Measurements from ENCODE around the gene POMT1. TPM values are rescaled to one million over a fixed set of nuclear protein-coding genes. Genes with fewer than 3 reads are reported as not detected.

The POMT1 gene
- total RNA-seq, 1 donor from 2014 or later = 34.8 TPM

- no peak overlapping the region for H3K27ac ChIP-seq (ENCODE audit: low read depth, low read length)
- no peaks in the 10 kb centered on the region for H3K27me3 ChIP-seq (ENCODE audit: insufficient read depth, low read length)
- peaks cover 86% of the 10 kb centered on the region for H3K79me2 ChIP-seq (ENCODE audit: insufficient read depth, low read length)
- no peak overlapping the region for H3K4me3 ChIP-seq (ENCODE audit: insufficient read depth, low read depth, low read length)
- no peak overlapping the region for H3K9ac ChIP-seq (ENCODE audit: low read length)
- H3K4me3 Mint-ChIP-seq (ENCODE audit: unreplicated experiment) = no peak overlapping the region
- H3K4me1 Mint-ChIP-seq (ENCODE audit: low read depth, unreplicated experiment) = no peaks in the 10 kb centered on the region
- TF ChIP-seq EZH2 (IDR thresholded peaks at IDR 0.05; ENCODE audit: insufficient read depth, low read length) = no peak
- TF ChIP-seq, protein P1, sequence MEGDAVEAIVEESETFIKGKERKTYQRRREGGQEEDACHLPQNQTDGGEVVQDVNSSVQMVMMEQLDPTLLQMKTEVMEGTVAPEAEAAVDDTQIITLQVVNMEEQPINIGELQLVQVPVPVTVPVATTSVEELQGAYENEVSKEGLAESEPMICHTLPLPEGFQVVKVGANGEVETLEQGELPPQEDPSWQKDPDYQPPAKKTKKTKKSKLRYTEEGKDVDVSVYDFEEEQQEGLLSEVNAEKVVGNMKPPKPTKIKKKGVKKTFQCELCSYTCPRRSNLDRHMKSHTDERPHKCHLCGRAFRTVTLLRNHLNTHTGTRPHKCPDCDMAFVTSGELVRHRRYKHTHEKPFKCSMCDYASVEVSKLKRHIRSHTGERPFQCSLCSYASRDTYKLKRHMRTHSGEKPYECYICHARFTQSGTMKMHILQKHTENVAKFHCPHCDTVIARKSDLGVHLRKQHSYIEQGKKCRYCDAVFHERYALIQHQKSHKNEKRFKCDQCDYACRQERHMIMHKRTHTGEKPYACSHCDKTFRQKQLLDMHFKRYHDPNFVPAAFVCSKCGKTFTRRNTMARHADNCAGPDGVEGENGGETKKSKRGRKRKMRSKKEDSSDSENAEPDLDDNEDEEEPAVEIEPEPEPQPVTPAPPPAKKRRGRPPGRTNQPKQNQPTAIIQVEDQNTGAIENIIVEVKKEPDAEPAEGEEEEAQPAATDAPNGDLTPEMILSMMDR (IDR thresholded peaks at IDR 0.05; ENCODE audit: insufficient read depth, low read depth, low read length) = no peak
- H3K9me3 Mint-ChIP-seq (ENCODE audit: unreplicated experiment) = peaks cover 2% of the 10 kb centered on the region
- no peaks in the 10 kb centered on the region for H3K27me3 Mint-ChIP-seq (ENCODE audit: low read depth, unreplicated experiment)
- no peak for DNase-seq (ENCODE audit: low read depth)
- peaks cover 91% of the 10 kb centered on the region for H4K20me1 ChIP-seq (ENCODE audit: insufficient read depth, low read length)
- H3K27ac Mint-ChIP-seq (ENCODE audit: unreplicated experiment) = no peak overlapping the region
- H3K9me3 ChIP-seq (ENCODE audit: insufficient read depth, low read depth, low read length) = no peaks in the 10 kb centered on the region
- H3K4me1 ChIP-seq (ENCODE audit: insufficient read depth, low read length) = no peaks in the 10 kb centered on the region
- H3K4me2 ChIP-seq (ENCODE audit: low read length) = no peak overlapping the region
- peaks cover 53% of the 10 kb centered on the region for H3K36me3 ChIP-seq (ENCODE audit: insufficient read depth, low read length)
- H2AFZ ChIP-seq (ENCODE audit: low read depth, low read length) = no peak overlapping the region
- H3K36me3 Mint-ChIP-seq (ENCODE audit: low read depth, unreplicated experiment) = peaks cover 20% of the 10 kb centered on the region
- no peak for FAIRE-seq
These were observed 28.8 kb upstream of the POMT1 start for GRCh38 chr9:131473891-131474290.

- TF ChIP-seq, protein P1 (IDR thresholded peaks at IDR 0.05; ENCODE audit: insufficient read depth, low read depth, low read length) = no peak
- no peak for TF ChIP-seq EZH2 (IDR thresholded peaks at IDR 0.05; ENCODE audit: insufficient read depth, low read length)
- no peaks in the 10 kb centered on the region for H3K4me1 ChIP-seq (ENCODE audit: insufficient read depth, low read length)
- H3K9ac ChIP-seq (ENCODE audit: low read length) = no peak overlapping the region
- no peaks in the 10 kb centered on the region for H3K9me3 ChIP-seq (ENCODE audit: insufficient read depth, low read depth, low read length)
- H4K20me1 ChIP-seq (ENCODE audit: insufficient read depth, low read length) = peaks cover 93% of the 10 kb centered on the region
- no peaks in the 10 kb centered on the region for H3K27me3 Mint-ChIP-seq (ENCODE audit: low read depth, unreplicated experiment)
- no peak overlapping the region for H3K4me3 ChIP-seq (ENCODE audit: insufficient read depth, low read depth, low read length)
- peaks cover 87% of the 10 kb centered on the region for H3K79me2 ChIP-seq (ENCODE audit: insufficient read depth, low read length)
- H3K4me2 ChIP-seq (ENCODE audit: low read length) = no peak overlapping the region
- H3K4me3 Mint-ChIP-seq (ENCODE audit: unreplicated experiment) = no peak overlapping the region
- DNase-seq (ENCODE audit: low read depth) (no peak), FAIRE-seq (no peak)
- H3K27me3 ChIP-seq (ENCODE audit: insufficient read depth, low read length) = no peaks in the 10 kb centered on the region
- no peak overlapping the region for H3K27ac ChIP-seq (ENCODE audit: low read depth, low read length)
- peaks cover 15% of the 10 kb centered on the region for H3K36me3 Mint-ChIP-seq (ENCODE audit: low read depth, unreplicated experiment)
- no peaks in the 10 kb centered on the region for H3K4me1 Mint-ChIP-seq (ENCODE audit: low read depth, unreplicated experiment)
- no peak overlapping the region for H3K27ac Mint-ChIP-seq (ENCODE audit: unreplicated experiment)
- H3K36me3 ChIP-seq (ENCODE audit: insufficient read depth, low read length) = peaks cover 57% of the 10 kb centered on the region
- peaks cover 2% of the 10 kb centered on the region for H3K9me3 Mint-ChIP-seq (ENCODE audit: unreplicated experiment)
- H2AFZ ChIP-seq (ENCODE audit: low read depth, low read length) = no peak overlapping the region
These were observed 28.0 kb upstream of the POMT1 start for GRCh38 chr9:131474711-131475110.

GRCh38 chr9:131475111-131475955 lies 27.4 kb upstream of the POMT1 start:
- Mint-ChIP-seq H3K27ac (ENCODE audit: unreplicated experiment) (no peak overlapping the region), H3K9me3 (ENCODE audit: unreplicated experiment) (peaks cover 2% of the 10 kb centered on the region), H3K27me3 (ENCODE audit: low read depth, unreplicated experiment) (no peaks in the 10 kb centered on the region), H3K4me3 (ENCODE audit: unreplicated experiment) (no peak overlapping the region), H3K36me3 (ENCODE audit: low read depth, unreplicated experiment) (peaks cover 10% of the 10 kb centered on the region), H3K4me1 (ENCODE audit: low read depth, unreplicated experiment) (no peaks in the 10 kb centered on the region)
- Histone ChIP-seq H3K27ac (ENCODE audit: low read depth, low read length) (no peak overlapping the region), H3K4me3 (ENCODE audit: insufficient read depth, low read depth, low read length) (no peak overlapping the region), H3K27me3 (ENCODE audit: insufficient read depth, low read length) (no peaks in the 10 kb centered on the region), H3K9ac (ENCODE audit: low read length) (no peak overlapping the region), H3K4me2 (ENCODE audit: low read length) (no peak overlapping the region), H3K9me3 (ENCODE audit: insufficient read depth, low read depth, low read length) (no peaks in the 10 kb centered on the region), H3K79me2 (ENCODE audit: insufficient read depth, low read length) (peaks cover 86% of the 10 kb centered on the region), H4K20me1 (ENCODE audit: insufficient read depth, low read length) (peaks cover 93% of the 10 kb centered on the region), H2AFZ (ENCODE audit: low read depth, low read length) (no peak overlapping the region), H3K4me1 (ENCODE audit: insufficient read depth, low read length) (no peaks in the 10 kb centered on the region), H3K36me3 (ENCODE audit: insufficient read depth, low read length) (peaks cover 63% of the 10 kb centered on the region)
- TF ChIP-seq, protein P1 (IDR thresholded peaks at IDR 0.05; ENCODE audit: insufficient read depth, low read depth, low read length) = no peak
- FAIRE-seq (no peak), DNase-seq (ENCODE audit: low read depth) (no peak)
